ENCODE measurements around the gene CDH10.

- TF ChIP-seq ETV6 (CRISPR knock-in tag; conservative IDR thresholded peaks at IDR 0.05): no peak
- TF ChIP-seq EZH2 (conservative IDR thresholded peaks at IDR 0.05; ENCODE audit: low read depth, low read length): no peak
- TF ChIP-seq BHLHE40 (IDR thresholded peaks at IDR 0.05; ENCODE audit: low read length): no peak
These were observed 21.7 kb downstream of the CDH10 start for GRCh38 chr5:24623031-24623430.

Data from HepG2 (cell line).